Mesenteric fat pad (tissue), 1 donor: ENCODE data around the gene NDUFC1. TPM values are rescaled to one million over a fixed set of nuclear protein-coding genes. Genes with fewer than 3 reads are reported as not detected.

Source experiments
- DNase-seq: peaks from one replicate; pipeline ENCODE4 v3.0.0-alpha.2; 2020; ENCODE audit warnings: low spot score
- total RNA-seq: library from RNA; stranded (reverse); fragmentation: NEBNext Ultra II Directional; extraction: Animal tissue kit (Norgen Biotek cat#: 25700); gene quantifications from one replicate; pipeline ENCODE4 v1.2.1, GENCODE V29; 2021
- donor health status: DM: yes; HTN: yes; CAD: no.

Gene NDUFC1
- total RNA-seq, 1 donor from 2014 or later: 41.6 TPM

DNA sequence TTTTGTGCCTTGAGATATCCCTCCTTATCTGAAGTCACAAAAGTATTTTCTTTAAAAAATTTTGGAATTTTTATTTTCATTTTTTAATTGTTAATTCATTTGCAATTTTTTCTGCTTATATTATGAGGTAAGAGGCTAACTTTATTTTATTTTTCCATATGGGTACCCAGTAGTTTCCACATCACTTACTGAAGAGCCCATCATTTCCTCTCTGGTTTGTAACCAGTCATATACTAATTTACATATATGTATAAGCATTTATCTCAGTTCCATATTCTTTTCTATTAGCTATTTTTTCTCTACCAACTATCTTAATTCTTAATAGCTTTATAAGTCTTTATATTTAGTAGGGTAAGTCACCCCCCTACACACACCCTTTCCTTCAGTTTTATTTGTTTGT lies 49.2 kb downstream of the NDUFC1 start:
- DNase-seq: no peak

DNA sequence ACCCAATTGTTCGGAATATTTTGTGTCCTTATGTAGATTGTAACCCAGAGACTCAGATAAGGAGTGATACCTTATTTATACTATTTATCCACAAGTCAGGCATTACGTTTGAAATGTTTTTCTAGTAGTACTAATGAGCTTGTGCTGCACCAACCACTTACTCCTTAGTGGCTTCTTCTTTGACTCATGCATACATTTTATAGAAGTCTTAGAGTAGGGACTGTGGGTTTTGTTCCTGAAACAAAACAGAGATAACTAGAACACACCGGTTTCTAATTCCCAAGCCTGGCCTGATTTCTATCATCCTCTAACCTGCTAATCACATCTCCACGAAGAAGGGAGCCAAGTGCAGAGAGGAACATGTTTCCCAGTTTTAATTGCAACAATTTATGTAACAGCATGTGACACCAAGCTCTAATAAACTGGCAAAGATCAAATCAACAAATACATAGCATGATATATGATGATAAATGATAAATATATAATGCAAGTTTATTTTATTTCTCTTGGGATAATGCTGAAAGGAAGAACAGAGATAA lies 54.5 kb downstream of the NDUFC1 start:
- no peak for DNase-seq

DNA sequence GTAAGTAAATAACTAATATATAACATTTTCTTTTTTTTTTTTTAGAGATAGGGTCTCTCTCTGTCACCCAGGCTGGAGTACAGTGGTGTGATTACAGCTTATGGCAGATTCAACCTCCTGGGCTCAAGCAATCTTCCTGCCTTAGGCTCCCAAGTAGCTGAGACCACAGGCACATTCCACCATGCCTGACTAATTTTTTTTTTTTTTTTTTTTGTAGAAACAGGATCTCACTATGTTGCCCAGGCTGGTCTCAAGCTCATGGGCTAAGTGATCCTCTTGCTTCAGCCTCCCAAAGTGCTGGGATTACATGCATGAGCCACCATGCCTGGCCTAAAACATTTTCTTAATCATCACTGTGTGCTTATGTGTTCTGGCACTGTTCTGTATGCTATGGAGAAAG lies 55.0 kb downstream of the NDUFC1 start:
- no peak for DNase-seq

DNA sequence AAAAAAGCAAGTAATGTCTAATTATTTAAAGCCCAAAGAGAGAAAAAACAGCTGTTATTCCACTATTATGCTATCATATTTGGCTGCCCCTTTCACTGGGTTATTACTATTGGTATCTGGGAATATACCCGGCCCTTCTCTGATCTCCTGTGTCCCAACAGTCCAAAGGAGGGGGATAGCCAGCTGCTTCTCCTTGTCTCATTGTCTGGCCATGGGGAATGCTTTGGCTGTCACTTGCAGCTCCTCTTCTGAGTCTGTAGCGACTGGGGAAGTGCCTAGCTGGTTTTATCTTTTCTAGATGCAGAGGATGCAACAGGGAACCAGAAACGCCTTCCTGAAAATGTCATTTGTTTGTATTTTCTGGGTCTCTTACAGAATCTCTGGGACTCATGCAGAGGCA lies 56.1 kb downstream of the NDUFC1 start:
- DNase-seq: no peak

DNA sequence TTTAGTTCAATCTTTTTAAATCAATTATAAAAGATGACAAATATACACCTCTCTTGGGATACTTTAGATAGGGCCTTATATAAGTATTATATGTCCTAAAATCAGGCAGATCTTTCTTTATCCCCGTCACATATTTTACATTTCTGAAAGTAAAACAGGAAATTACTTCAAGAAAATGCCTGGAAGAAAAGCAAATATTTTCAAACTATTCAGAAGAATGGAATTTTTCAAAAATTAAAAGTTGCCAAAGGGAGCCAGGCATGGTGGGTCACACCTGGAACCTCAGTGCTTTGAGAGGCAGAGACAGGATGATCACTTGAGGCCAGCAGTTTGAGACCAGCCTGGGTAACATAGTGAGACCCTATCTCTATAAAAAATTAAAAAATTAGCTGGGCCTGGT lies 56.7 kb downstream of the NDUFC1 start:
- no peak for DNase-seq

DNA sequence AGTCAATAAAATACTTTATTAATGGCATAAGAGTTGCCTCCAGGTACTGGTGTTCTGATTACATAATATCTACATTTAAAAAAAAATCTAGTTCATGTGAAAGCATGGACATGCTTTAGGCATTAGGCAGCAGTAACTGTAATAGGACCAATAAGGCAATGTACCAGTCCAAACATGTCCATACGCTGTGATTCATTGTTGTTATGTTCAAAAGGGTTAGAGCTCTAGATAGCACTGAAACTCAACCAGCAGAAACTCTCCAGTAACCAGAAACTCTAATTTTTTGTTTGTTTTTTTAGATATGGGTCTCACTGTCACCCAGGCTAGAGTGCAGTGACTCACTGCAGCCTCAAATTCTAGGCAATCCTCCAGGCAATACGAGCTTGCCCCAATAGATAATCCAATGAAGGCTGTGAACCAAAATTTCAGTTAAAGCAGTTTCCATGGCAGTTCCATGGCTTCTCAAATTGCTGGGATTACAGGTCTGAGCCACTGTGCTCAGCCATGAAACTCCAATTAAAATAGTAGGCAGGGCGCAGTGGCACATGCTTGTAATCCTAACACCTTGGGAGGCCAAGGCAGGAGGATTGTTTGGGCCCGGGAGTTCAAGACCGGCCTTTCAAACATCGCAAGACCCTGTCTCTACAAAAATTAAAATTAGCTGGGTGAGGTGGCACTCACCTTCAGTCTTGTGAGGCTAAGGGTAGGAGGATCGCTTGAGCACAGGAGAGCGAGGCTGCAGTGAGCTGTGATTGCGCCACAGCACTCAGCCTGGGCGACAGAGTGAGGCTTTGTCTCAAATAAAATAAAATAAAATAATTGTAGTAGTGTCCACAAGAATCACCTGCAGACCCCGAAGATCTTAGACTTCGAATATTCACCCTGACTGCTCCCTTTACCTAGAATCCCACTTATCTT lies 58.6 kb downstream of the NDUFC1 start:
- DNase-seq: no peak

DNA sequence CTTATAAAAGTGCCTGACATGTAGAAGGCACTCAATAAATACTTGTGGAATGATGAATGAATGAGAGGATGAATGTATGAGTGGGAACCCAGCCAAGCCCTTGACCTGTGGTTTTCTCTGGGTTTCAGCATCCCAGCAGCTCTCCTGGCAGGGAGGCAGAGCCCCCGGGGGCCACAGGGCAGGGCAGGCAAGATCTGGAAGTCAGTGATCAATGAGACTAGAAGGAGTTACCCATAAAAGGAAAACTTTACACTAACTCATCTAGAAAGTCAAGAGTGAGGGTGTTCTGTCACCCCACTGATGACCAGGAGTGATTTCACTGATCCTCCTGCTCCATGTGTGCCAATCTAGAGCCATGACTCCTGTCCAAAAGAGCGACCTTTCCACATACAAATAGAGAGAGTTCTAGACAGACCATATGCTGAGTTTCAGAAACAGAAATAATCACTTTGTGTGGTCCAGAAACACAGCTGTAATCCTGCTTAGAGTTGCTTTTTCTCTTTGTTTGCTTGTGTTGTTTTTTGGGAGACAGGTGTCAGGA lies 59.7 kb downstream of the NDUFC1 start:
- no peak for DNase-seq

DNA sequence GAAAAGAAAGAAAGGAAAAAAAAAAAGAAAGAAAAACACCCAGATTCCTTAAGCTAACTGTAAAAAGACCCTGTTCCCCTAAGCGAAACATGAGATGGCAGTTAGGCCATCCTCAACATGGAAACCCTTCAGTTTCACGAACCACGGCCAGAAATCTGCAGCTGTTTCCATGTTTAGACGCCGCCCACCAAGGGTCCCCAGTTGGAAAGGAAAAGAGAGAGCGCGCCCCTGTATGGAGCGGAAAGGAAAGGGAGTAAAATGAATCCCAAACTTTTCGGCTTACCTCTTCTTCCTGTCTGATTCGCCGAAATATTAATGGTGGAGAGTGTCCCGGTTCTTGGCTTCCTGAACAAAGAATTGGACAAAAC lies 60.5 kb downstream of the NDUFC1 start:
- no peak for DNase-seq

DNA sequence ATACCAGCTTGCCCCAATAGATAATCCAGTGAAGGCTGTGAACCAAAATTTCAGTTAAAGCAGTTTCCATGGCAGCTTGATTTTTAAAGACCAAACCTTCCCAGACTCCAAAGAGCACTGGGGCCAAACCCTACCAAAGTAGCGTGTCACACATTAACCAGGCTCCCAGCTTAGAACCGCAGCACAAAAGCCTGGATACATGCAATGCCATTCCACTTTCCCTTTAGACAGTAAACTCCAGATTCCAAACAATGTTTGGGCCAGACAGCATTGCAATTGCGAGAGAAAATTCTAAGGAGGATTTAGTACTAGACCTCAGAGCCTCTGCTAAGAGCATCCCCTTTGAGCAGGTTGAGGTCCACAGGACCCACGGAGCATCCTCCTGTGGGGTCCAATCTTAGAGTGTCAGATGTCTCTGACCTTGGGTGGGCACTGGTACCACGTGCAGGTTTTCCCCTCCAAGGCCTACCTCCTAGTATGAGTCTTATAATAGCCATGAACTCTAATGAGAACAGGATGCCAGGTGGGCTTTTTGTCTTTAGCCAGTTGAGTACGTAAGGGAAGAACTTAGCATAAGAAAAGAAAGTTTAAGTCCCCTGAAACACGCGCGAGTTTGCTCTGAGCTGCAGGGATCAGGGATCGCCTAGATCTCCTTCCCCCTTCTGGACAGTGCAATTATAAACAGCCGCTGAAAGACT lies 61.0 kb downstream of the NDUFC1 start:
- DNase-seq: no peak

Other genes starting within 250 kb of the NDUFC1 start
- gene ELF2, start 125.3 kb downstream of the NDUFC1 start, total RNA-seq: 43.2 TPM
- gene MGARP, start 22.3 kb downstream of the NDUFC1 start, total RNA-seq: 0.39 TPM
- gene NAA15, start 972 bp downstream of the NDUFC1 start, total RNA-seq: 48.0 TPM
- 7.1 TPM for gene RAB33B, start 151.6 kb upstream of the NDUFC1 start, total RNA-seq